ENCODE measurements around the gene PRPF6. TPM values are rescaled to one million over a fixed set of nuclear protein-coding genes. Genes with fewer than 3 reads are reported as not detected.

PRPF6 gene
- total and polyA plus RNA-seq, 8 donors, result 27.2 to 49.2 (median 35.7) TPM

GRCh38 chr20:63945921-63946920 is 34.7 kb upstream of the PRPF6 start:
- ATAC-seq (no peak), FAIRE-seq (no peak)
- H3K27ac ChIP-seq, result no peak overlapping the region

GRCh38 chr20:63946986-63947637 is 33.8 kb upstream of the PRPF6 start:
- Histone ChIP-seq H3K27ac (no peak overlapping the region), H3K4me1 (peaks cover 14 to 31% (median 23%) of the 10 kb centered on the region in 3 donors), H3K27me3 (no peaks in the 10 kb centered on the region), H3K4me3 (no peak overlapping the region), H3K9me3 (no peaks in the 10 kb centered on the region), H3K36me3 (peaks cover 0 to 34% (median 7%) of the 10 kb centered on the region in 3 donors)
- WGBS, 2 donors, result 69 to 71% methylated on average over 15 of the region's 15 CpGs
- TF ChIP-seq CTCF (IDR thresholded peaks at IDR 0.05), result no peak
- no peak for FAIRE-seq
- intact Hi-C loops (cut with DNase I), result no loop called here
- ATAC-seq, result no peak
- DNase-seq, result peak in 4 of 6 donors; percentile 23 to 70 (median 46)

More at GRCh38 chr20:63945921-63946920, 34.7 kb upstream of the PRPF6 start:
- Histone ChIP-seq H3K4me1 (peaks cover 13 to 31% (median 22%) of the 10 kb centered on the region in 3 donors), H3K36me3 (peaks cover 0 to 34% (median 7%) of the 10 kb centered on the region in 3 donors), H3K9me3 (no peaks in the 10 kb centered on the region), H3K4me3 (no peak overlapping the region), H3K27me3 (no peaks in the 10 kb centered on the region)
- intact Hi-C loops (cut with DNase I), result no loop called here
- DNase-seq, result peak in 3 of 6 donors; percentile 39 to 80 (median 61)
- 91 to 93% methylated on average over 37 to 39 of the region's 39 CpGs for WGBS, 2 donors
- no peak for TF ChIP-seq CTCF (IDR thresholded peaks at IDR 0.05)

- WGBS, 2 donors, result 42 to 62% methylated on average over 27 of the region's 27 CpGs
- DNase-seq (peak in 4 of 6 donors; percentile 19 to 77 (median 42)), ATAC-seq (no peak), FAIRE-seq (no peak)
- peaks cover 0 to 31% (median 7%) of the 10 kb centered on the region in 3 donors for H3K36me3 ChIP-seq
- intact Hi-C loops (cut with DNase I), result no loop called here
- H3K27ac ChIP-seq, result no peak overlapping the region
- no peak for TF ChIP-seq CTCF (IDR thresholded peaks at IDR 0.05)
- no peaks in the 10 kb centered on the region for H3K9me3 ChIP-seq
- H3K4me1 ChIP-seq, result peaks cover 14 to 31% (median 23%) of the 10 kb centered on the region in 3 donors
- no peaks in the 10 kb centered on the region for H3K27me3 ChIP-seq
- no peak overlapping the region for H3K4me3 ChIP-seq
Observed at GRCh38 chr20:63947638-63948456, 33.1 kb upstream of the PRPF6 start.

- Histone ChIP-seq H3K4me3 (no peak overlapping the region), H3K27ac (peak overlapping the region in 1 of 4 donors; percentile 22), H3K36me3 (peaks cover 0 to under 1% (median 0%) of the 10 kb centered on the region in 3 donors), H3K27me3 (no peaks in the 10 kb centered on the region), H3K9me3 (no peaks in the 10 kb centered on the region), H3K4me1 (peaks cover 23 to 44% (median 23%) of the 10 kb centered on the region in 3 donors)
- no peak for TF ChIP-seq CTCF (IDR thresholded peaks at IDR 0.05)
- FAIRE-seq, result no peak
- no peak for ATAC-seq
- WGBS, 2 donors, result 62 to 67% methylated on average over 20 of the region's 20 CpGs
- intact Hi-C loops (cut with DNase I), result no loop called here
- peak in 3 of 6 donors; percentile 16 to 80 (median 50) for DNase-seq
Observed at GRCh38 chr20:63950701-63951397, 30.1 kb upstream of the PRPF6 start.
